ENCODE data around the gene CXorf66.
"Not testable (repeated sequence)": the region's sequence is repeated elsewhere in the genome, so short reads cannot be mapped to it uniquely, and the experiment has no call there.

GRCh38 chrX:139921142-139921541 lies 44.2 kb downstream of the CXorf66 start:
- TF ChIP-seq POLR2A (IDR thresholded peaks at IDR 0.05; ENCODE audit: extremely low read depth, insufficient read length); CTCF (IDR thresholded peaks at IDR 0.05; ENCODE audit: low read depth, low read length); MAX (IDR thresholded peaks at IDR 0.05; ENCODE audit: low read depth, low read length); MYC (IDR thresholded peaks at IDR 0.05; ENCODE audit: low read depth, low read length): not testable (repeated sequence)

Measured in NB4 (cell line).